ENCODE data around the gene PRKCA.

GRCh38 chr17:66750781-66751543 lies 448.5 kb downstream of the PRKCA start:
- TF ChIP-seq POLR2A (IDR thresholded peaks at IDR 0.05; ENCODE audit: low read depth, low read length): no peak
- TF ChIP-seq POLR2AphosphoS5 (IDR thresholded peaks at IDR 0.05; ENCODE audit: low read depth, low read length): no peak
